Ovary (tissue), 9 donors: ENCODE data around the gene ATXN1. TPM values are rescaled to one million over a fixed set of nuclear protein-coding genes. Genes with fewer than 3 reads are reported as not detected.
A peak's percentile ranks its signal among the peaks of the same experiment; 100 is the strongest.

Experiments used
- DNase-seq, 5 donors: peaks; one replicate each; pipeline ENCODE4 v3.0.0-alpha.2; 2019 to 2020
- H3K27ac ChIP-seq, 2 donors: fragments of 200-600 bp; one replicate each; pipeline versions ENCODE4 v1.5.1 to v1.8.0; 2019 to 2022
- H3K27me3 ChIP-seq: fragments of 200-600 bp; one replicate; pipeline ENCODE4 v1.8.0; 2022
- H3K36me3 ChIP-seq: fragments of 200-600 bp; sonication (generic); one replicate; pipeline ENCODE4 v1.5.1; 2019
- H3K4me1 ChIP-seq: one replicate; pipeline ENCODE4 v1.8.1; 2013; ENCODE audit warnings: mild to moderate bottlenecking, moderate library complexity; ENCODE audit not compliant: insufficient read depth
- H3K4me3 ChIP-seq: fragments of 200-600 bp; sonication (generic); one replicate; pipeline ENCODE4 v1.5.1; 2017
- H3K9me3 ChIP-seq, 2 donors: fragments of 200-600 bp in 1 of 2; sonication (generic) in 1 of 2; one replicate each; pipeline versions ENCODE4 v1.5.1 to v1.8.1; 2013 to 2019; ENCODE audit warnings: mild to moderate bottlenecking in 1 of 2, moderate library complexity in 1 of 2
- CTCF ChIP-seq, 3 donors: fragments of 450-650 bp in 2 of 3; fragments of 200-600 bp in 1 of 3; IDR thresholded peaks; one replicate each; pipeline versions ENCODE4 v1.5.1 to v1.8.0; 2016 to 2022; ENCODE audit warnings: antibody characterized with exemption in 3 of 3, mild to moderate bottlenecking in 1 of 3
- EP300 ChIP-seq: sonication (generic); formaldehyde crosslinking; IDR thresholded peaks from one replicate; pipeline ENCODE4 v1.6.1; 2017; ENCODE audit warnings: antibody characterized with exemption
- POLR2A ChIP-seq: fragments of 450-650 bp; IDR thresholded peaks from one replicate; pipeline ENCODE4 v1.6.1; 2017; ENCODE audit warnings: antibody characterized with exemption, mild to moderate bottlenecking, moderate library complexity
- WGBS, 3 donors: extraction: QIAGEN DNeasy Blood & Tissue Kit in 1 of 3; methylation state at CpG; one replicate each; pipeline versions ENCODE4 v1.1.5 to v1.1.7; 2013 to 2017; 5-methylcytosine and 5-hydroxymethylcytosine counted together
- intact Hi-C, 4 donors: fragments of 100-400 bp; cut with DNase I; formaldehyde crosslinking; loops; one replicate each; pipeline versions ENCODE4 v1.11.0 to v1.15.1; 2022 to 2023
- polyA plus RNA-seq, 2 donors: library from polyadenylated mRNA; stranded (reverse); fragments of 200-250 nt in 1 of 2; fragments of 350-450 nt in 1 of 2; fragmentation: Illumina TruSeq in 1 of 2; extraction: RNeasy Lipid Tissue Mini Kit (QIAGEN cat#74804) in 1 of 2; gene quantifications; one replicate each; pipeline ENCODE4 v1.2.3, GENCODE V29; 2013 to 2014
- total RNA-seq, 7 donors: library from RNA; depleted of rRNA in 2 of 7; stranded (reverse); fragments of >200 nt in 2 of 7; fragmentation: NEBNext Ultra II Directional in 3 of 7; extraction: Animal tissue kit (Norgen Biotek cat#: 25700) in 3 of 7; gene quantifications; one replicate each; pipeline versions ENCODE4 v1.1.0 to v1.2.4, GENCODE V29; 2016 to 2023
- donor health status: DM: no; HTN: no; CAD: no; lungs with moderate emphysema.
- donor health status: DM: no; HTN: no; CAD: no.
- donor health status: Bipolar disorder and iron deficiency.
- donor health status: DM: yes; HTN: yes; CAD: no.
- donor health status: DM: no; HTN: no; CAD: no.
- donor health status: DM: yes; HTN: yes; CAD: no.

Gene ATXN1
- total and polyA plus RNA-seq, 9 donors = 7.3 to 38.2 (median 30.4) TPM

GRCh38 chr6:16412982-16413381, 348.3 kb downstream of the ATXN1 start:
- Histone ChIP-seq H3K9me3 (no peaks in the 10 kb centered on the region), H3K27me3 (no peaks in the 10 kb centered on the region), H3K36me3 (no peaks in the 10 kb centered on the region), H3K4me3 (no peak overlapping the region), H3K27ac (no peak overlapping the region), H3K4me1 (peaks cover 4% of the 10 kb centered on the region)
- intact Hi-C loops = loop anchor here in 1 of 4 donors (10.0 kb wide), 1 partner anchor 78 kb away; no protein-coding TSS in a partner anchor
- DNase-seq = no peak
- TF ChIP-seq EP300 (no peak), CTCF (IDR thresholded peaks at IDR 0.05) (no peak), POLR2A (no peak)
- 78 to 90% (median 83%) methylated on average over 3 of the region's 3 CpGs for WGBS, 3 donors

DNA sequence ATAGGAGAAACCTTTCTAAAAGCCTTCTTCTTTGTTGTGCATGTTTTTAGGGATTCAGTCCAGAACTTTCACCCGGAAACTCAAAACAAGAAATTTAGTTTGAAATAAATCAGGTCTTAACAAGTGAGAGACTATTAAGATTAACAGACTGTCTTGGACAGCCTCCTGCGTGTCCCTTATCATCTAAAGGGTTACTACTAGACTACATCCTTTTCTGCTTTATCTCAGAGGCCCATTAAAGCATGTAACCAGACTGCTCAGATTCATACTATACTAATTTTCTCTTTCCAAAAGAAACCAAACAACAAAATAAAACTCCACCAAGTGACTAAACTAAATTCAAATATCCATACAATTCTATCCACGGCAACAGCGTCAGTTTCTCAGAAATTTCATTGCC, 349.1 kb downstream of the ATXN1 start:
- Histone ChIP-seq H3K27me3 (no peaks in the 10 kb centered on the region), H3K27ac (no peak overlapping the region), H3K4me3 (no peak overlapping the region), H3K9me3 (no peaks in the 10 kb centered on the region), H3K4me1 (peaks cover 4% of the 10 kb centered on the region), H3K36me3 (no peaks in the 10 kb centered on the region)
- no peak for DNase-seq
- intact Hi-C loops = loop anchor here in 1 of 4 donors (10.0 kb wide), 1 partner anchor 77 kb away; no protein-coding TSS in a partner anchor
- 59 to 64% (median 64%) methylated on average over 4 of the region's 4 CpGs for WGBS, 3 donors
- TF ChIP-seq CTCF (IDR thresholded peaks at IDR 0.05) (no peak), POLR2A (no peak), EP300 (no peak)

DNA sequence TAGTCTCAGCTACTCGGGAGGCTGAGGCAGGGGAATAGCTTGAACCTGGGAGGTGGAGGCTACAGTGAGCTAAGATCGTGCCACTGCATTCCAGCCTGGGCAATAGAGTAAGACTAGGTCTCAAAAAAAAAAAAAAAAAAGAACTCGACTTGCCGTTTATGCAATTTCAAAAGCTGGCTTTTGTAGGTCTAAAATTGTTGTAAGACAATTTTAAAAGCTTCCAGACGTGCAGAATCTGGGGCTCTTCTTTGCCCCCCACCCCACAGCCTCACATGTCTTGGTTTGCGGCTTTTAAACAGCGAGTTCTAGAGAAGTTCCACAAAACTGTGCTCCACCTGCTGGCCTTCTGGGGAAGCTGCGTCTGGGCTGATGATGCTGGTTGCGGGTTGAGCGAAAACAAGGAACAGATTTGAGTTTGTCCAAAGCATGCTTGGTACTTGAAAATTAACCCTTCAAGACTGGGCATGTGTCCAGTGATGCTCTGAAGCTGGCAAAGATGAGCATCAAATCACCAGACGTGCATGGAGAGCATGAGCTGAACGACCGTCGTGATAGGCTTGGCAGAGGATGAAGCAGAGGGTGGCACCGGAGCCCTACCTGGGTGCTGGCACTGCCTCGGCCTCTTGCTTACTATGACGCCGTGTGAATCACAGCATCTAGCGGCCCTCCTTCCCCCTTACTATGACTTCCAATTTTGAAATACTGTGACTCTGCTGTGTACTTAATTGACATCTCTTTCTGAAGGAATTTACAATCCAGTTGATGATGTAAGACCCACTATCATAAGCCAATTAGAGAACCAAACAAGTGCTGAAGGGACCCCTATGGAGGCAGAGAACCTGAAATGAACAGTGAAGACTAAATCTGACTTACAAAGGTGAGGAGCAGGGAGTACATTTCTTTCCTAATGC, 351.5 kb downstream of the ATXN1 start:
- Histone ChIP-seq H3K36me3 (no peaks in the 10 kb centered on the region), H3K27ac (no peak overlapping the region), H3K4me1 (peaks cover 7% of the 10 kb centered on the region), H3K4me3 (no peak overlapping the region), H3K27me3 (no peaks in the 10 kb centered on the region), H3K9me3 (no peaks in the 10 kb centered on the region)
- 69 to 79% (median 73%) methylated on average over 19 of the region's 19 CpGs for WGBS, 3 donors
- TF ChIP-seq EP300 (no peak), CTCF (IDR thresholded peaks at IDR 0.05) (peak in 1 of 3 donors; percentile 39)
- intact Hi-C loops = loop anchor here in 2 of 4 donors (10.0 kb wide), 1 partner anchor 75 kb away; no protein-coding TSS in a partner anchor
- peak; percentile 25 to 59 (median 38) for DNase-seq

DNA sequence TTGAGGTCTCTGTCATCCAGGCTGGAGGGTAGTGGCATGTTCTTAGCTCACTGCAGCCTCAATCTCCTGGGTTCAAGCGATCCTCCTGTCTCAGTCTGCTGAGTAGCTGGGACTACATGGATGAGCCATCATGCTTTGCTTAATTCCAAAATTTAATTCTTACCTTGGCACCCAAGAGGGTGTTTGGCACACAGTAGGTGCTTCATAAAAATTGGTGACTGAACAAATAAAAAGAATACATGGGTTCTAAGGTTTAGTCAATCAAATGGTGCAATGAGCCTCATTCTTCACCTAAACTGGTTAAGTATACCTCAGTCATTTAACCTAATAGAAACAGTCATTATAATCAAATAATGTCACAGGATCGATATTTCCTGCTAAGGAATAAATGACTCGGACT, 352.5 kb downstream of the ATXN1 start:
- TF ChIP-seq EP300 (no peak), CTCF (IDR thresholded peaks at IDR 0.05) (no peak), POLR2A (no peak)
- intact Hi-C loops = loop anchor here in 1 of 4 donors (10.0 kb wide), 1 partner anchor 74 kb away; no protein-coding TSS in a partner anchor
- H3K36me3 ChIP-seq = no peaks in the 10 kb centered on the region
- no peak overlapping the region for H3K27ac ChIP-seq
- WGBS, 3 donors = 95 to 97% (median 95%) methylated on average over 3 of the region's 3 CpGs
- DNase-seq = no peak
- H3K9me3 ChIP-seq = no peaks in the 10 kb centered on the region
- no peak overlapping the region for H3K4me3 ChIP-seq
- peaks cover 9% of the 10 kb centered on the region for H3K4me1 ChIP-seq
- no peaks in the 10 kb centered on the region for H3K27me3 ChIP-seq
